Cardiac muscle cell (in vitro differentiated cells and primary cell): ENCODE measurements around the gene MOB1A. TPM values are rescaled to one million over a fixed set of nuclear protein-coding genes. Genes with fewer than 3 reads are reported as not detected.

Source experiments
- DNase-seq, 2 donors: peaks; one replicate each; pipeline versions ENCODE4 v3.0.0 to v3.0.0-alpha.2; 2010 to 2017; ENCODE audit warnings: low read depth in 1 of 2, low spot score in 1 of 2
- H3K27ac ChIP-seq: fragments of 200-600 bp; sonication (generic); 2 replicates; pipeline ENCODE4 v1.5.1; 2016
- H3K27me3 ChIP-seq: fragments of 200-600 bp; sonication (generic); 2 replicates; pipeline ENCODE4 v1.6.0; 2016; ENCODE audit warnings: control low read depth
- H3K36me3 ChIP-seq: fragments of 200-600 bp; sonication (generic); 2 replicates; pipeline ENCODE4 v1.5.1; 2016; ENCODE audit warnings: control low read depth
- H3K4me1 ChIP-seq: fragments of 200-600 bp; sonication (generic); 2 replicates; pipeline ENCODE4 v1.8.1; 2017; ENCODE audit warnings: low read depth, mild to moderate bottlenecking, mixed run types
- H3K4me3 ChIP-seq: fragments of 200-600 bp; sonication (generic); 2 replicates; pipeline ENCODE4 v1.5.1; 2016; ENCODE audit warnings: mild to moderate bottlenecking
- H3K9me3 ChIP-seq: fragments of 200-600 bp; sonication (generic); 2 replicates; pipeline ENCODE4 v1.5.1; 2017; ENCODE audit warnings: low read depth, mild to moderate bottlenecking, control low read depth
- CTCF ChIP-seq: IDR thresholded peaks from 2 replicates; pipeline ENCODE4 v1.5.1; 2012; ENCODE audit warnings: low read depth, mild to moderate bottlenecking, low read length
- polyA plus RNA-seq: library from polyadenylated mRNA; unstranded; fragments of >200 nt; fragmentation: Nextera tagmentation; extraction: Ambion mirVana; gene quantifications from 2 replicates; pipeline ENCODE4 v1.2.1, GENCODE V29; 2016
- total RNA-seq: library from RNA; depleted of rRNA; stranded (reverse); fragments of >200 nt; gene quantifications from 2 replicates; pipeline ENCODE4 v1.2.3, GENCODE V29; 2016

MOB1A gene
- total and polyA plus RNA-seq, 2 experiments from 2014 or later = 32.8 to 43.3 TPM

DNA sequence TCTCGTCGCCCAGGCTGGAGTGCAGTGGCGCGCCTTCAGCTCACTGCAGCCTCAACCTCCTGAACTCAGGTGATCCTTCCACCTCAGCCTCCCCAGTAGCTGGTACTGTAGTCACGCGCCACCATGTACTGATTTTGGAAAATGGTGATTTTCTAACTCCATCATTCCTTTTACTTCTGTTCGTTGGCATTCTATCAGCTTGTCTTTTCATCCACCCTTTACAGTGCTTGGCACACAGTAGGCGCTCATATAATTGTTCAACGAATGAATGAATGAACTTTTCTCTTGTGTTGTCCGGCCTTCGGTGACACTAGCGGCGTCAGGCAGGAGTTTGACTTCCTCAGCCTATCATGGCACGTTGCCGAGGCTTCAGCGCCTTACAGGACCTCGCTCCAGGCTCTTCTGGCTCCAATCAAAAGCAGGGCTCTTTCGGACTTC is 19.4 kb upstream of the MOB1A start:
- Histone ChIP-seq H3K27me3 (no peaks in the 10 kb centered on the region), H3K36me3 (no peaks in the 10 kb centered on the region), H3K27ac (no peak overlapping the region), H3K4me3 (no peak overlapping the region), H3K9me3 (no peaks in the 10 kb centered on the region), H3K4me1 (peaks cover 6% of the 10 kb centered on the region)
- DNase-seq = no peak
- TF ChIP-seq CTCF = no peak

GRCh38 chr2:74197049-74197448 is 18.4 kb upstream of the MOB1A start:
- no peak for TF ChIP-seq CTCF
- H3K27me3 ChIP-seq = no peaks in the 10 kb centered on the region
- no peaks in the 10 kb centered on the region for H3K9me3 ChIP-seq
- peaks cover 6% of the 10 kb centered on the region for H3K4me1 ChIP-seq
- no peak overlapping the region for H3K4me3 ChIP-seq
- DNase-seq = no peak
- no peak overlapping the region for H3K27ac ChIP-seq
- no peaks in the 10 kb centered on the region for H3K36me3 ChIP-seq

DNA sequence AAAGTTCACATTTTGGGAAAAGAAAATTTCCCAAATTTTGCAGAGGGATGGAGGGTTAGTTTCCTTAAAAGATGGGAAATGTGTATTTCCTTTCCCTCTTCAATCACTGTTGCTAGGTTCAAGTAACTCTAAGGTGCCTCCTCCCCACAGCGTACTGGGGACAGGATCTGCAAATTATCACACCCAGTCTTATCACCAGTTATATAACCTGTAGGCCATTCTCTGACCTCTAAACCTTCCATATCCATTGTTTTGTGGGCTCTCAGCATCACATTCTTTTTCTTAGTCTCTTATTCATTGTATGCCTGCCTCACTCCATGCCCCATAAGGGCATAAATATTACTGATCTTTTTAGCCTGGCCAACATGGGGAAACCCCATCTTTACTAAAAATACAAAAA is 16.1 kb upstream of the MOB1A start:
- Histone ChIP-seq H3K36me3 (no peaks in the 10 kb centered on the region), H3K4me1 (peaks cover 1% of the 10 kb centered on the region), H3K27me3 (no peaks in the 10 kb centered on the region), H3K4me3 (no peak overlapping the region), H3K9me3 (no peaks in the 10 kb centered on the region), H3K27ac (no peak overlapping the region)
- no peak for DNase-seq
- TF ChIP-seq CTCF = no peak

DNA sequence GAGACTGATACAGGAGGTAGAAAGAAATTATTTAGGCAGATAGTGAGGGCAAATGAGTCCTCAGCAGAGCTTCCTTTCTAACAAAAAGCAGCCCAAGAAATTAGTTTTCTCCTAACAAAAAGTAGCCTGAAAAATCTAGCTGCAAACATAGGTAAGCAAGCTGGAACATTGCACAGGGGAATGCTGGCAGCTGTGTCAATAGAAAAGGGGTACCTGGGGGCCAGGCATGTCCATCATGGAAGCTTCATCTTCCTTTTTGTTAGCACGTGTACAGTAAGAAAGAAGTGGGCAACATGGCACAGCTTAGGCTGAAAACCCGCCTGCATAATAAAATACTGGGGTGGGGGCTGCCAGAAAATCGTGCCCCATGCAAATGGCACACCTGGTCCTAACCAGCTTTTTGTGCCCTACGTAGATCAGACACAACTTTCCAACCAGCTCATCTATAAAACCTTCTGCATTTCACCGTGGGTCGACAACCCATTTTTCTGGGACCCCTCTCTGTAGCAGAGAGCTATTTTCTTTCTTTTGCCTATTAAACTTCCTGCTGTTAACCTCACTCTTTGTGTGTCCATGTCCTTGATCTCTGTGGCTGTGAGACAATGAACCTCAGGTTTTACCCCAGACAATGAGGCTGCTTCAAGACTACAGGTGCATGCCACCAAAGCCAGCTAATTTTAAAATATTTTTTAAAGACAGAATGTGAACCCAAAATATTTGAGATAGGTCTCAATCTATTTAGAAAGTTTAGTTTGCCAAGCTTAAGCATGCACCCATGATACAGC is 13.1 kb upstream of the MOB1A start:
- no peak for DNase-seq
- Histone ChIP-seq H3K4me1 (no peaks in the 10 kb centered on the region), H3K4me3 (no peak overlapping the region), H3K9me3 (no peaks in the 10 kb centered on the region), H3K27ac (no peak overlapping the region), H3K27me3 (no peaks in the 10 kb centered on the region), H3K36me3 (no peaks in the 10 kb centered on the region)
- no peak for TF ChIP-seq CTCF

DNA sequence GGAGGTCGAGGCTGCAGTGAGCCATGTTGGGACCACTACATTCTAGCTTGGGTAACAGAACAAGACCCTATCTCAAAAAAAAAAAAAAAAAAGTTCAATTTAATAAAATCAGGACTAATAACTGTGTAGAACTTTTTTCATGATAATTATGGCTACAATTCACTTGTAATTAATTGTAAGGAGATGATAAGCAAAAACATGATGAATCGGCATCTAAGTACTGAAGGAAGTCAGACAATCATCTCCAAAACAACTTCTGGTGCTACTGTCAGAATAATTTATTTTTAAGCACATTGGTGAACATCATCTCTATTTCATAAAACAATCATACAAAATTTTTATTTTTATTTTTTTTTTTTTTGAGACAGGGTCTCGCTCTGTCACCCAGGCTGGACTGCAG is 10.0 kb upstream of the MOB1A start:
- Histone ChIP-seq H3K4me1 (no peaks in the 10 kb centered on the region), H3K4me3 (no peak overlapping the region), H3K27ac (no peak overlapping the region), H3K9me3 (no peaks in the 10 kb centered on the region), H3K36me3 (no peaks in the 10 kb centered on the region), H3K27me3 (no peaks in the 10 kb centered on the region)
- TF ChIP-seq CTCF = no peak
- DNase-seq = no peak
